NCI-H2171 (cell line): ENCODE data around the gene ALK.

Source experiments
- DNase-seq: peaks from one replicate; lab custom pipeline; 2025; lab: John Stamatoyannopoulos, UW

Gene ALK

GRCh38 chr2:29578084-29578598, 343.2 kb downstream of the ALK start:
- no peak for DNase-seq

DNA sequence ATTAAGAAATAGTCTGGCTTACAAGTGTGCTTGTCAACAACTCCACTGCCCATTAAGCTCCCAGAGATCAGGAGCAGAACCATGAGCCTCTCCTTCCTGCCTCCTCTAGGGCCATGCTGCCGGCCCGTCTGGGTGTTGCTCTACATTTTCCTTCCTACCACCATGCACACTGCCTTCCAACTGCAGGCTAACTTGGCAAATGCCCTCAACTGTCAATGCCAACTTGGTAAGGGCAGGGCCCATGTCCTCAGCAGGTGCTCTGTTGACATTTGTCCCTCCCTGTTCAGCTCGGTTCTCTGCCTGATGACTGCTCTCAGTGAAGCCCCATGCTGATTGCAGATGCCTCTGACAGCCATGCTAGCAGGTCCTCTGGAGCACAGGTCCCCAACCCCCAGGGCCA, 345.2 kb downstream of the ALK start:
- DNase-seq, result no peak

- no peak for DNase-seq
Measured at GRCh38 chr2:29575370-29575890, 346.0 kb downstream of the ALK start.

GRCh38 chr2:29573612-29574011, 347.8 kb downstream of the ALK start:
- no peak for DNase-seq

- no peak for DNase-seq
Measured at GRCh38 chr2:29573147-29573546, 348.2 kb downstream of the ALK start.

DNA sequence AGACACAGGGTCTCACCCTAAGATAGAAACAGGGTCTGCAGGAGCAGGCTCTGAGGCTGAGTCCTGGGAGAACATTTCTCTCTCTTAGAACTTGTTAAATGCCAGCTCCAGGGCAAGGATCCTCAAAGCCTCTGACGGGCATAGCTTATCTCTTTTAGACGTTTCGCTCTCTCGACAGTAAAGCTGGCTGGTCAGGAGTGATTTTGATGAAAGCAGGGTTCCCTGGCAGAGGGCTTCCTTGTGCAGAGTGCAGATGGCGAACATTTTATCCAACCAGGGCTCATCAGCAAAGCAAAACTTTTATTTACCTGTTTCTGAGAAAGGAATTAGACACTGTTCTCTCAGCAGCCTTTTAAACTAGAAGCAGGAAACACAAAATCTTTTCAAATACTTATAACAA, 350.8 kb downstream of the ALK start:
- no peak for DNase-seq

GRCh38 chr2:29567906-29568520, 353.4 kb downstream of the ALK start:
- DNase-seq, result no peak

DNA sequence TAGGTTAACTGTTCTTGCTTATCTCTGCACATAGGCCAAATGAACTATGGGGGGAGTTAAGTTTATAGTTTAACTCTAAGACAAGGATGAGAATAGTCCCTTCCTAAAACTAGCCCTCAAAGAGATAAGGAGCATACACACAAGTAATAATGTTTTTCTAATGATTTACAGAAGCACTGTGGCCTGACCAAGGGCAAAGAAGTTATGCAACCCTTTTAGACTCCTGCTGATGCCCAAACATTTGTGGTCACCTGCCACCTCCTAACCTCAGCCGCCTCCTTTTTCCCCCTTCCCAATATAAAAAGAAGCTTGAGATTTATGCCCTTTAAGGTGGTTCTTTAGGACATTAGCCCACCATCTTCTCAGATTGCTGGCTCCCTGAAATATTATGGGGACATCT, 357.7 kb downstream of the ALK start:
- no peak for DNase-seq

DNA sequence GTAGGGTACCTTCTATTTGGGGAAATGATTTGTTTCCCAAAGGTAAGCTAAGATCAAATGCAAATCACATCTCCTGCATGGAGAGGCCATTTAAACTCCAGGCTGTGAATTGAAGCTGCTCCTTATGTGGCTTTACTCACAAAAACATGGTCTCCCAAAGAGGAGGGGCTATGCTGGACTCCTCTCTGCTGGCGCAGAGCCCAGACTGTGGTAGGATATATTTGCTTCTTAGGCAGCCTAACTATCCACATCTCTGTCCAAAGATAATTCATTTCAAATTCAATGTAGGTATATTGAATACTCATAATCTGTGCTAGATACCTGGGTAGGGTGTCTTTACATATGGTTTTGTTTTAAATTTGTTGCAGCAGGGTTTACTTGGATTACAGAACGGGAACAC, 358.5 kb downstream of the ALK start:
- DNase-seq, result no peak

DNA sequence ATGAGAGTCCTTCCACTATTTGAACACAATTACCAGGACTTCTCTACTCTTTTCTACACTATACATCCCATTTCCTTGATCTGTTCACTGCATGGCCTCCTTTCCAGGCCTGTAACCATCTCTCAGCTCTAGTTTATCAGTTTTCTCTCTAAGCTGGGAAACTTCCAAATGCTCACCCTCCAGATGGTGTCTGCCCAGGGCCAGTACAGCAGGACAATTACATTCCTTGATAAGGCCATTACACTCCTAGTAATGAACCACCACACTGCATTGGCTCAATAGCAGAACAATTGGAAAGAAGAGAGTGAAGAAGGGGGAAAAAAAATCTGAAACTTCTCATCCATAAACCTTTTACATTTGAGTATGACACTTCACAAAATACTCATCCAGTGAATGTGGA, 359.1 kb downstream of the ALK start:
- no peak for DNase-seq

DNA sequence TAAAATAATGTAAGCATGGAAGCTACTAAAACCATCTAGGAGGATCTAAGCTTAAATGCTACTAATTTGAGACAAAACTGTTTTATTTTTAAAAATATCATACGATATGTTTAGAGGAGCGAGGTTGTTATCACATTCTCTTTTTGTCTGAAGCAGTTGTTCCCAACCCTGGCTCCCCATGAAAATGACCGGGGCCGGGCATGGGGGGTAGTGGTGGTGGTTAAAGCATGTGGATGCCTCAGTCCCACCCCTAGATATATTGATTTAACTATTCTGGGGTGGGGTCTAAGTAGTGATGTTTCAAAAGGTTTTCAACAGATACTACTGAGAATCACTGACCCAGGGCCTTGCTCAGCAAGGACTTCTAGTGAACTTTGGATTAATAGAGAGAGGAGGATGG, 359.8 kb downstream of the ALK start:
- no peak for DNase-seq

DNA sequence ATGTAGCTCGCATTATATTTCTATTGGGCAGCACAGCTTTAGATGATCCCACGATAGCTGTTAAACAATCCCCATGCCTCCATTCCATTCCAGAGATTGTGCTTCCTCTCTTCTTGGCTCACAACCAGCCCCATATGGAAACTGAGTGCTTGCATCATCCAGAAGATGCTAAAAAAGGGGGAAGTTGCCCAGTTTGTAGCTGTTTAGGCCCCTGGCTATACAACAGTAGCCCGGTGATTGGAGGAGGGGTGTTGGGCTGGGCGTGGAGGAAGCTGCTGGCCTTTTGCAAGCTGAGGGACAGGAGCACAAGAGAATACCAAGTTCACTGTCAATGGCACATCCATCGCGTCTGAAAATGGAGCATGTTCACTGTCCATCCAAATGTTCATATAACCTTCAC, 360.2 kb downstream of the ALK start:
- no peak for DNase-seq

DNA sequence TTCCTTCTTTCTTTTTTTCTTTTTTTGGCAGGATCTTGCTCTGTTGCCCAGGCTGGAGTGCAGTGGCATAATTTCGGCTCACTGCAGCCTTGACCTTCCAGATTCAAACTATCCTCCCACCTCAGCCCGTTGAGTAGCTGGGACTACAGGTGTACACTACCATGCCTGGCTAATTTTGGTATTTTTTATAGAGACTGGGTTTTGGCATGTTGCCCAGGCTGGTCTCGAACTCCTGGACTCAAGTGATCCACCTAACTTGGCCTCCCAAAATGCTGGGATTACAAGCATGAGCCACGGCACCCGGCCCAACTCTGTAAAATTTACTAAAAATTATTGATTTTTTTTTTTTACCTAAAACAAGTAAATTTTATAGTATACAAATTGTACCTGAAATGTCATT, 360.8 kb downstream of the ALK start:
- DNase-seq, result no peak

DNA sequence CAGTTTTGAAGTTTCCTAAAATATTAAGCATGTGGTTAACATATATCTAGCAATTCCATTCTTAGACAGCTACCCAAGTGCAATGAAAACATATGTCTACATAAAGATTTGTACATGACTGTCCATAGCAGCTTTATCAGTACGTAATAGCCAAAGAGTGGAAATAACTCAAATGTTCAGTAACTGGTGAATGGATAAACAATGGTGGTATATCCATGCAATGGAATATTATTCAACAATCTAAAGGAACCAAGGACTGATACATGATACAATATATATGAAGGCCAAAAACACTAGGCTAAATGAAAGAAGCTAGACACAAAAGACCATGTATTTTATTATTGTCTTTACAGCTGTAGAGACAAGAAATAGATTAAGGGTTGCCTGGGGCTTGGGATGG, 361.4 kb downstream of the ALK start:
- DNase-seq, result no peak

DNA sequence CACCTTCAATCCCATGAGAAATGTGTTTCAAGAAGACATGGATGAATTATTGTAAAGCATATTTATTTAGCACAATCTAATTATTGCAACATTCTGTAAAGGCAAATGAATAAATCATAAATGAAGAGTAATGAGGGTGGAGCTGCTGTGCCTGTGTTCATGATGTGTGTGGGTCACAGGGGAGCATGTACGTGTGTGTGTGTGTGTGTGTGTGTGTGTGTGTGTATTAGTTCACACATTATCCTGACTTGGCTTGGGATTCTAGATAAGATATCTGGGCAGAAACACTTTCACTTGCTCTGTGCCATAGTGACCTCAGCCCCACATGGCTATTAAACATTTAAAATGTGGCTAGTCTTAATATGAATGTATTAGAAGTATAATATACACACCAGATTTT, 361.8 kb downstream of the ALK start:
- no peak for DNase-seq

GRCh38 chr2:29558097-29558496, 363.3 kb downstream of the ALK start:
- no peak for DNase-seq

GRCh38 chr2:29557268-29557667, 364.1 kb downstream of the ALK start:
- no peak for DNase-seq

- no peak for DNase-seq
Measured at GRCh38 chr2:29549069-29549380, 372.4 kb downstream of the ALK start.

GRCh38 chr2:29544917-29545316, 376.5 kb downstream of the ALK start:
- no peak for DNase-seq

- DNase-seq, result no peak
Measured at GRCh38 chr2:29544031-29544430, 377.4 kb downstream of the ALK start.

- DNase-seq, result no peak
Measured at GRCh38 chr2:29535188-29535587, 386.2 kb downstream of the ALK start.

GRCh38 chr2:29532436-29532835, 388.9 kb downstream of the ALK start:
- no peak for DNase-seq

GRCh38 chr2:29531626-29532025, 389.8 kb downstream of the ALK start:
- DNase-seq, result no peak

DNA sequence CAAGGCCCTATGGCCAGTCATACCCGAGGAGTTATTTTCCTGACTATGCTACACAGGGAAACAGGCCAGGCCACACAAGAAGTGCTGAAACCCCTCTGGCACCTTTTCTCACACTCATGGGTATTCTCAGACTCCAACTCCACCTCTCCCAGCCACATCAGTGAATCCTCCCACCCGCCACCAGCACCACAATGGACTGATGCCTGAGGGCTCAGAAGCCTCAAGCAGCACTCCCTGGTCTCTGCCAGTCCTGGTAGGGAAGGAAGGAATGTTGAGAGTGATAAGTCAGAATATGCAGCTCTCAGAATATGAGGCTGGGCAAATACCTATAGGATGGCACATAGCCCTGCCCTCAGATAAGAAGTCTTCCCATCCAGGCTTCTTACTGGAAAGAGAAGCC, 391.1 kb downstream of the ALK start:
- DNase-seq, result no peak
